Measurements from ENCODE around the gene MERTK. TPM values are rescaled to one million over a fixed set of nuclear protein-coding genes. Genes with fewer than 3 reads are reported as not detected.

MERTK gene
- total and polyA plus RNA-seq, 2 of the 8 experiments (the other 6 are each of a cell fraction or from before 2014, with no cell fraction given), result 6.5 to 7.0 TPM

DNA sequence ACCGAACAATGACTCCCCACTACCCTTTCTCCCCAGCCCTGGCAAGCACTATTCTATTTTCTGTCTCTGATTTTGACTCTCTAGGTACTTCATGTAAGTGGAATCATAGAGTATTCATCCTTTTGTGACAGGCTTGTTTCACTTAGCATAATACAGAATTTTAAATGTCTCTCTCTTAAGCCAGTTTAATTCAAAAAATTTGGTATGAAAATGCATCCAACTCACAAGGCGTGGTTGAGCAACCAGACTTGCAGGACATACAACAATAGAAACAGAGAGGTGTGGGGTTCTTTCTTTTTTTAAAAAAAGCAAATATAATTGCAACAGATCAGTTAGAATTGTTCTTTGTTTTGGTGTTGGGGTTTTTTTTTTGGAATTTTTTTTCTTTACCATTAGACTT is 109.1 kb downstream of the MERTK start:
- Histone ChIP-seq H3K9ac (replicated peaks in 1 of 4; ENCODE audit: extremely low read depth in 1 of 4, low read depth in 3 of 4, low read length in 3 of 4) (no peak overlapping the region), H3K23ac (ENCODE audit: insufficient read length) (no peak overlapping the region), H3K27me3 (replicated peaks in 1 of 4; ENCODE audit: control insufficient read depth in 3 of 4, extremely low read depth in 1 of 4, insufficient read depth in 3 of 4, low read length in 3 of 4) (no peaks in the 10 kb centered on the region; a peak in 1 of 7 replicates), H3K4me1 (replicated peaks in 1 of 4; ENCODE audit: control insufficient read depth in 3 of 4, insufficient read depth in 4 of 4, low read length in 3 of 4) (no peaks in the 10 kb centered on the region), H3K9me3 (ENCODE audit: insufficient read depth in 2 of 2, low read depth in 1 of 2, low read length in 1 of 2) (no peaks in the 10 kb centered on the region), H2AFZ (ENCODE audit: low read length) (no peak overlapping the region), H3K36me3 (ENCODE audit: control insufficient read depth in 2 of 4, insufficient read depth in 4 of 4, low read length in 3 of 4) (peaks cover 0 to 3% (median 0%) of the 10 kb centered on the region in 4 experiments; a peak in 4 of 8 replicates), H3K79me1 (ENCODE audit: low read depth, low read length) (no peaks in the 10 kb centered on the region), H3K23me2 (ENCODE audit: low read depth, low read length) (no peaks in the 10 kb centered on the region), H3K18ac (ENCODE audit: extremely low read depth, low read length) (no peak overlapping the region), H4K8ac (ENCODE audit: extremely low read depth, insufficient read depth, low read length) (no peak overlapping the region), H3K79me2 (ENCODE audit: control insufficient read depth in 1 of 2, insufficient read depth in 2 of 2, low read length in 2 of 2) (no peaks in the 10 kb centered on the region), H4K5ac (ENCODE audit: insufficient read length, low read depth, low read length) (no peak overlapping the region), H2BK12ac (ENCODE audit: low read depth, low read length) (no peak overlapping the region), H2BK20ac (ENCODE audit: low read length) (no peak overlapping the region), H2BK5ac (ENCODE audit: low read depth, low read length) (no peak overlapping the region), H3K14ac (ENCODE audit: insufficient read length) (no peak overlapping the region), H4K91ac (replicated peaks; ENCODE audit: insufficient read length, low read length) (no peak overlapping the region), H3K56ac (replicated peaks; ENCODE audit: insufficient read length, low read depth, low read length) (no peak overlapping the region), H3K4me2 (ENCODE audit: insufficient read depth in 1 of 2, low read depth in 2 of 2, low read length in 2 of 2) (no peak overlapping the region), H2BK120ac (replicated peaks; ENCODE audit: low read depth, low read length) (no peak overlapping the region), H3K4me3 (ENCODE audit: extremely low read depth in 1 of 4, insufficient read depth in 2 of 4, low read depth in 3 of 4, low read length in 4 of 4) (no peak overlapping the region), H2AK5ac (ENCODE audit: low read depth, low read length) (no peak overlapping the region), H3K4ac (replicated peaks; ENCODE audit: insufficient read length, low read depth, low read length) (no peak overlapping the region), H4K20me1 (replicated peaks in 1 of 2; ENCODE audit: control insufficient read depth in 1 of 2, insufficient read depth in 2 of 2, low read length in 2 of 2) (no peaks in the 10 kb centered on the region), H3K27ac (ENCODE audit: low read depth, low read length) (no peak overlapping the region), H2BK15ac (ENCODE audit: low read length) (no peak overlapping the region)
- no peak for TF ChIP-seq BACH1 (IDR thresholded peaks at IDR 0.05; ENCODE audit: low read length)
- no peak for TF ChIP-seq ZNF274 (IDR thresholded peaks at IDR 0.05; ENCODE audit: borderline replicate concordance, extremely low read depth, low read length)
- TF ChIP-seq MAX (IDR thresholded peaks at IDR 0.05), result no peak
- TF ChIP-seq CHD1 (IDR thresholded peaks at IDR 0.05; ENCODE audit: low read depth, low read length), result no peak
- TF ChIP-seq SIX5 (IDR thresholded peaks at IDR 0.05; ENCODE audit: low read depth, low read length), result no peak
- ChIA-PET POLR2A (ENCODE audit: partially characterized antibody) (no interaction called here), CTCF (ENCODE audit: partially characterized antibody) (no interaction called here)
- FAIRE-seq, result no peak
- DNase-seq (ENCODE audit: low read depth in 1 of 2, low spot score in 2 of 2), result no peak
- WGBS, 2 experiments (ENCODE audit: extremely low coverage in 1 of 2, insufficient coverage in 1 of 2, insufficient read length in 1 of 2, insufficient replicate concordance in 2 of 2, low coverage in 1 of 2, low lambda C conversion rate in 2 of 2, missing lambda C conversion rate in 1 of 2), result 95% methylated on average over 2 of the region's 2 CpGs; no CpG with 5 or more reads in 1 of the 2 experiments

Data from H1 (cell line).